Nephron progenitor cell (in vitro differentiated cells): ENCODE data around the gene FEM1B.
A peak's percentile ranks its signal among the peaks of the same experiment; 100 is the strongest.

Experiments used
- DNase-seq: peaks from one replicate; pipeline ENCODE4 v3.0.0; 2021
- H3K27ac Mint-ChIP-seq: 2 replicates; pipeline ENCODE4 v1.8.0; 2021; ENCODE audit warnings: mild to moderate bottlenecking, moderate library complexity, mixed read lengths
- H3K27me3 Mint-ChIP-seq: 2 replicates; pipeline ENCODE4 v1.8.0; 2021; ENCODE audit warnings: mild to moderate bottlenecking, low read depth, mixed read lengths; ENCODE audit not compliant: poor library complexity
- H3K36me3 Mint-ChIP-seq: 2 replicates; pipeline ENCODE4 v1.8.0; 2021; ENCODE audit warnings: low read depth, mixed read lengths
- H3K4me1 Mint-ChIP-seq: 2 replicates; pipeline ENCODE4 v1.8.0; 2021; ENCODE audit warnings: mixed read lengths
- H3K4me3 Mint-ChIP-seq: 2 replicates; pipeline ENCODE4 v1.8.0; 2021; ENCODE audit warnings: mild to moderate bottlenecking, moderate library complexity, mixed read lengths
- H3K9me3 Mint-ChIP-seq: 2 replicates; pipeline ENCODE4 v1.8.0; 2021; ENCODE audit warnings: mild to moderate bottlenecking, moderate library complexity, mixed read lengths
- CTCF ChIP-seq: fragments of 200-600 bp; sonication (generic); IDR thresholded peaks from 2 replicates; pipeline ENCODE4 v1.5.0; 2021; ENCODE audit warnings: antibody characterized with exemption

The FEM1B gene

GRCh38 chr15:68341760-68342725 lies 64.5 kb downstream of the FEM1B start:
- Mint-ChIP-seq H3K4me1 (peaks cover 70% of the 10 kb centered on the region), H3K4me3 (no peak overlapping the region), H3K27me3 (peaks cover 14% of the 10 kb centered on the region), H3K9me3 (no peaks in the 10 kb centered on the region), H3K27ac (peak overlapping the region; percentile 53), H3K36me3 (no peaks in the 10 kb centered on the region)
- TF ChIP-seq CTCF: no peak
- no peak for DNase-seq

- TF ChIP-seq CTCF: no peak
- Mint-ChIP-seq H3K36me3 (no peaks in the 10 kb centered on the region), H3K27me3 (peaks cover 12% of the 10 kb centered on the region), H3K9me3 (no peaks in the 10 kb centered on the region), H3K27ac (no peak overlapping the region), H3K4me3 (no peak overlapping the region), H3K4me1 (peaks cover 74% of the 10 kb centered on the region)
- no peak for DNase-seq
Measured at GRCh38 chr15:68343579-68344225, 66.2 kb downstream of the FEM1B start.

GRCh38 chr15:68344600-68344999 lies 67.1 kb downstream of the FEM1B start:
- no peak overlapping the region for H3K4me3 Mint-ChIP-seq
- peak overlapping the region; percentile 37 for H3K27ac Mint-ChIP-seq
- peaks cover 12% of the 10 kb centered on the region for H3K27me3 Mint-ChIP-seq
- no peaks in the 10 kb centered on the region for H3K9me3 Mint-ChIP-seq
- no peak for DNase-seq
- TF ChIP-seq CTCF: no peak
- peaks cover 74% of the 10 kb centered on the region for H3K4me1 Mint-ChIP-seq
- no peaks in the 10 kb centered on the region for H3K36me3 Mint-ChIP-seq
